ENCODE measurements around the gene EPDR1.

The EPDR1 gene

GRCh38 chr7:37981664-37982063, 61.2 kb downstream of the EPDR1 start:
- no peak for DNase-seq (ENCODE audit: low read depth)

GRCh38 chr7:37982423-37982822, 62.0 kb downstream of the EPDR1 start:
- DNase-seq (ENCODE audit: low read depth), result no peak

- DNase-seq (ENCODE audit: low read depth), result no peak
Observed at GRCh38 chr7:37984750-37985390, 64.4 kb downstream of the EPDR1 start.

GRCh38 chr7:37986908-37987330, 66.5 kb downstream of the EPDR1 start:
- DNase-seq (ENCODE audit: low read depth), result no peak

GRCh38 chr7:37987732-37988131, 67.3 kb downstream of the EPDR1 start:
- no peak for DNase-seq (ENCODE audit: low read depth)

- DNase-seq (ENCODE audit: low read depth), result no peak
Observed at GRCh38 chr7:37988721-37989650, 68.5 kb downstream of the EPDR1 start.

GRCh38 chr7:37990337-37990736, 69.9 kb downstream of the EPDR1 start:
- no peak for DNase-seq (ENCODE audit: low read depth)

- no peak for DNase-seq (ENCODE audit: low read depth)
Observed at GRCh38 chr7:37993060-37993501, 72.6 kb downstream of the EPDR1 start.

- DNase-seq (ENCODE audit: low read depth), result peak; percentile 13
Observed at GRCh38 chr7:37999673-38000072, 79.2 kb downstream of the EPDR1 start.

GRCh38 chr7:38000272-38000671, 79.8 kb downstream of the EPDR1 start:
- DNase-seq (ENCODE audit: low read depth), result peak; percentile 34

Data from HS-5 (cell line).